RWPE1 (cell line): ENCODE data around the gene SCAPER.
"Not testable (repeated sequence)": the region's sequence is repeated elsewhere in the genome, so short reads cannot be mapped to it uniquely, and the experiment has no call there.

Experiments used
- CTCF ChIA-PET: fragments of 350-600 bp; sonication (Branson Sonifier 250); formaldehyde crosslinking; extraction: SDS; loops from one replicate; lab custom pipeline; 2021; lab: Yijun Ruan, JAX
- POLR2A ChIA-PET: fragments of 400-600 bp; formaldehyde crosslinking; extraction: SDS; loops from one replicate; lab custom pipeline; 2020; ENCODE audit warnings: antibody characterized with exemption; ENCODE audit not compliant: low non-redundant PET; lab: Yijun Ruan, JAX
- DNase-seq: peaks from one replicate; pipeline ENCODE4 v3.0.0; 2012; ENCODE audit warnings: low spot score
- H3K27ac ChIP-seq: fragments of 450-650 bp; 2 replicates; pipeline ENCODE4 v1.5.1; 2017
- TF ChIP-seq, protein P1 (sequence below): fragments of 450-650 bp; conservative IDR thresholded peaks from 2 replicates; pipeline ENCODE4 v1.5.1; 2017; ENCODE audit warnings: low read depth, mild to moderate bottlenecking

The SCAPER gene

DNA sequence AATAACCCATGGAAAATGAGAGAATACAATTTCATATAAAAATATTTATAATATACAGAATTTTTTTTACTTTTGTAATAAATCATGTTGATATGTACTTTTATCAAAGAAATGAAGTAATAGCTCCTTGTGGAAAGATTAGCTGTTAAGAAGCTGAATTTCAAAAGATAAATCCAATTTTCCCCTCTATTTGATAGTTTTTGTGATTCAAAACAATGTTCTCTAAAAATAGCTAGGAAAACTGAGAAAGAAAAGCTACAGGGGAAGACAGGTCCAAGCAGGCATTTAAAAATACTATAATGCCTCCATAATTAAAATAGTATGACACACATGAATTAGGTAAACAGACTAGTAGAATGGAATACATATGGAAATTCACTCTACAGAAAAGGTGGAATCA is 44.9 kb downstream of the SCAPER start:
- TF ChIP-seq, protein P1, sequence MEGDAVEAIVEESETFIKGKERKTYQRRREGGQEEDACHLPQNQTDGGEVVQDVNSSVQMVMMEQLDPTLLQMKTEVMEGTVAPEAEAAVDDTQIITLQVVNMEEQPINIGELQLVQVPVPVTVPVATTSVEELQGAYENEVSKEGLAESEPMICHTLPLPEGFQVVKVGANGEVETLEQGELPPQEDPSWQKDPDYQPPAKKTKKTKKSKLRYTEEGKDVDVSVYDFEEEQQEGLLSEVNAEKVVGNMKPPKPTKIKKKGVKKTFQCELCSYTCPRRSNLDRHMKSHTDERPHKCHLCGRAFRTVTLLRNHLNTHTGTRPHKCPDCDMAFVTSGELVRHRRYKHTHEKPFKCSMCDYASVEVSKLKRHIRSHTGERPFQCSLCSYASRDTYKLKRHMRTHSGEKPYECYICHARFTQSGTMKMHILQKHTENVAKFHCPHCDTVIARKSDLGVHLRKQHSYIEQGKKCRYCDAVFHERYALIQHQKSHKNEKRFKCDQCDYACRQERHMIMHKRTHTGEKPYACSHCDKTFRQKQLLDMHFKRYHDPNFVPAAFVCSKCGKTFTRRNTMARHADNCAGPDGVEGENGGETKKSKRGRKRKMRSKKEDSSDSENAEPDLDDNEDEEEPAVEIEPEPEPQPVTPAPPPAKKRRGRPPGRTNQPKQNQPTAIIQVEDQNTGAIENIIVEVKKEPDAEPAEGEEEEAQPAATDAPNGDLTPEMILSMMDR: no peak
- ChIA-PET POLR2A (interaction anchor here (0.6 kb wide), 1 partner anchor 514 kb away, joined by 3 read pairs; no protein-coding TSS in a partner anchor), CTCF (interaction anchor here (1.3 kb wide), 1 partner anchor 17 kb away, joined by 3 read pairs; no protein-coding TSS in a partner anchor)
- H3K27ac ChIP-seq: no peak overlapping the region
- DNase-seq: no peak

DNA sequence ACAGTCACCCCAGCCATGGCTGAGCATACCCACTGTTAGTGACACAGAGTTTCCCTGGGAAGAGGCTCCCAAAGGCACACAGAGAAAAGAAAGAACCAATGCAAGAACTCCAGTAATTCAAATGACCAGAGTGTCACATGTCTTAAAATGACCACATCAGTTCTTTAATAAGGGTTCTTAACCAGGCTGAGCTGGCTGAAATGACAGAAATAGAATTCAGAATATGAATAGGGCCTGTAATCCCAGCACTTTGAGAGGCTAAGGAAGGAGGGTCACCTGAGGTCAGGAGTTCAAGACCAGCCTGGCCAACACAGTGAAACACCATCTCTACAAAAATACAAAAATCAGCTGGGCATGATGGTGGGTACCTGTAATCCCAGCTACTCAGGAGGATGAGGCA is 54.8 kb downstream of the SCAPER start:
- DNase-seq, POLR2A ChIA-PET, CTCF ChIA-PET, H3K27ac ChIP-seq: not testable (repeated sequence)

DNA sequence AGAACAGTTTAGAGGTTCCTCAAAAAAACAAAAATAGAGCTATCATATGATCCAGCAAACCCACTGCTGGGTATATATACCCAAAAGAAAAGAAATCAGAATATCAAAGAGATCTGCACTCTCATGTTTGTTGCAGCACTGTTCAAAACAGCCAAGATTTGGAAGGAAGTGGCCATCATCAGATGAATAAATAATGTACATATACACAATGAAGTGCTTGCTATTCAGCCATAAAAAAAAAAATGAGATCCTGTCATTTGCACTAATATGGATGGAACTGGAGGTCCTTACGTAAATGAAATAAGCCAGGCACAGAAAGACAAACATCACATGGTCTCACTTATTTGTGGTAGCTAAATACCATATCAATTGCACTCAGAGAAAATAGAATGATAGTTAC is 58.4 kb downstream of the SCAPER start:
- CTCF ChIA-PET: interaction anchor here (0.7 kb wide), 1 partner anchor 37 kb away, joined by 6 read pairs; no protein-coding TSS in a partner anchor

DNA sequence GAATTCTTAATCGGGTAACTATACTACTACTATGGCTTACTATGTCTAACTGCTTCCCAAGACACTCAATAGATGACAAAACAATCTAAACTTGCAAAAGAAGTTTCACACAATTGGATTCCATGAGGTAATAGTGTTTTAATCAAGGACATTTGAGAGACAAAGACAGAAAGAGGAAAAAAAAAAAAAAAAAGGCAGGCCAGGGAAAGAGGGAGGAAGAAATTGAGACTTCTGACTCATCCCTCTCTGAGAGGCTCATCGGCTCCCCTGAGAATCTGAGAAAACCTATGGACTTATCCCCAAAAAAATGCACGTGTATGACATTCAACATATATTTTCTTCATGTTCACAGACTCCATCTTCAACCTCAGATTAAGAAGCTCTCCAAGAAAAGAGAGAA is 61.0 kb downstream of the SCAPER start:
- no peak for DNase-seq
- ChIA-PET POLR2A (no interaction called here), CTCF (no interaction called here)
- no peak overlapping the region for H3K27ac ChIP-seq
- TF ChIP-seq, protein P1: no peak

More for the DNA sequence above, 58.4 kb downstream of the SCAPER start:
- H3K27ac ChIP-seq: no peak overlapping the region
- TF ChIP-seq, protein P1: no peak
- no peak for DNase-seq
- POLR2A ChIA-PET: no interaction called here

DNA sequence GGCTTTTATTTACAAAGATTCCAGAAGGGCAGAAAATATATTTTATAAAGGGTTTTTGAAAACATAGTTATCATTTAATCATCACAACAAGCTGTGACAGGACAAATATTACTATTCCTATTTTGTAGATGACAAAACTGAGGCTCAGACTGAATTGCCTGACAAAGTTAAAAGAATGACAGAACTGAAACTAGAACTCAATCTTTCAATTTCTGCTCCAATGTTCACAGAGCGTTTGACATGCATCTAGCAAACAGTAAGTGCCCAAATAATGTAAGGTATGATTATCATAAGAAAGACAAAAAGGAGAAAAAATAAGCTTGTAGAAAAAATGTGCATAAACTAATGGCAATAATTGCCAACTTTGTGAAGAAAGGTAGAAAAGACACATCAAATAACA is 61.9 kb downstream of the SCAPER start:
- H3K27ac ChIP-seq: no peak overlapping the region
- no peak for DNase-seq
- TF ChIP-seq, protein P1: no peak
- POLR2A ChIA-PET: no interaction called here
- CTCF ChIA-PET: interaction anchor here (0.6 kb wide), 3 partner anchors 304 to 612 kb away, joined by 3 to 7 read pairs (median 3); no protein-coding TSS in a partner anchor

DNA sequence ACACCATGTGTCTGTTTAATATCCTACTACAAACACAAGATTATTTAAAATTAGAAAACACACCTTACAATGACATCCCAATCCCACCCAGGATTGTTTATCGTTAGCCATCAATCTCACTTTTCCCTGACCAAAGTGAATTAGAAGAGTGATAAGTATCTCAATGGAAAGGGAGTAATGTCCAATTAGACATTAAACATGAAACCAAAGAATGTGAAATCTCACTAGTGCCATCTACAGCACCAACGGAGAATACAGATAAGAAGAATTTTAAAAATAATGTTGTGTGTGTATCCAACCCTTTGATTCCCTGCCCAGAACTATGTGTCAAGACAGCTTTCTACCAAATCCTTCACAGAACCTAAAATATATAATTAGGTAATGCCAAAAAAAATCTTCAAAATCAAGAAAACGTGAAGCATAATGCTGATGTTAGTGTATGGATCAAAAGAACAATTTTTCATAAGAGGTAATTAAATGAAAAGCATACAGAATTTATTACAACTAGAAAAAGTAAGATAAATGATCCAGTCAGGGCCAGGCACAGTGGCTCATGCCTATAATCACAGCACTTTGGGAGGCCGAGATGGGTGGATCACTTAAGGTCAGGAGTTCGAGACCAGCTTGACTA is 64.2 kb downstream of the SCAPER start:
- DNase-seq: peak; percentile 26
- TF ChIP-seq, protein P1: peak; percentile 84
- no peak overlapping the region for H3K27ac ChIP-seq
- CTCF ChIA-PET: interaction anchor here (0.6 to 0.9 kb wide), 5 partner anchors 12 to 451 kb away, joined by 3 to 9 read pairs (median 4); no protein-coding TSS in a partner anchor
- POLR2A ChIA-PET: no interaction called here

DNA sequence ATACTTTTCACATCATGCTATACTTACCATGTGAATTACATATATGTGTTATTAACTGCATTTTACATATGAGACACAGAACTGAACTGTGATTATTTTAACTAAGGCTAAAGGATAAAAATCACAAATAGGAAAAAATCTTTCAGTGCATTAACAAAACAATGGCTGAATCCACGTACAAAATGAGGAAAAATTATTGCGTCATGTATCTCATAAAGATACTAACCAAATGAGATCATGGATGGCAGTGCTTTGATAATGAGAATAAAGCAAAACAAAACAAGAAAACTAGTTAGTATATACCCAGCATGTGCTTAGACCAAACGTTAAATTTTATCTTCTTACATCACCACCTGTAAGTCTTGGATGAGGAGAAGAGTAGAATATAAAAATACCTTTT is 66.0 kb downstream of the SCAPER start:
- CTCF ChIA-PET: no interaction called here
- POLR2A ChIA-PET: no interaction called here
- DNase-seq: no peak
- TF ChIP-seq, protein P1: no peak
- no peak overlapping the region for H3K27ac ChIP-seq
